MM.1S (cell line): ENCODE results near the gene SMYD2.

ENCODE experiments used
- CTCF ChIP-seq: fragments of 300-600 bp; sonication (generic); IDR thresholded peaks from 2 replicates; pipeline ENCODE4 v1.5.1; 2016; ENCODE audit warnings: antibody characterized with exemption, low read length, mixed read lengths
- EZH2 ChIP-seq: fragments of 300-600 bp; sonication (generic); optimal IDR thresholded peaks from 2 replicates; pipeline ENCODE3; 2017; ENCODE audit warnings: low read depth, mild to moderate bottlenecking, antibody characterized with exemption, low read length, mixed read lengths
- EZH2phosphoT487 ChIP-seq: fragments of 300-600 bp; sonication (generic); IDR thresholded peaks from 2 replicates; pipeline ENCODE4 v1.6.1; 2018; ENCODE audit warnings: antibody characterized with exemption, low read length

- no peak for TF ChIP-seq CTCF
- TF ChIP-seq EZH2, result no peak
- TF ChIP-seq EZH2phosphoT487, result no peak
These were observed 29.6 kb upstream of the SMYD2 start for GRCh38 chr1:214251354-214251753.
